DMS 273 treated with DMSO at 0.1 percent for 48 hours (cell line): ENCODE data around the gene CHD2.

Experiments
- DNase-seq: peaks from one replicate; lab custom pipeline; 2025; lab: John Stamatoyannopoulos, UW

The CHD2 gene

GRCh38 chr15:92885224-92886041 lies 14.7 kb upstream of the CHD2 start:
- DNase-seq, result no peak

DNA sequence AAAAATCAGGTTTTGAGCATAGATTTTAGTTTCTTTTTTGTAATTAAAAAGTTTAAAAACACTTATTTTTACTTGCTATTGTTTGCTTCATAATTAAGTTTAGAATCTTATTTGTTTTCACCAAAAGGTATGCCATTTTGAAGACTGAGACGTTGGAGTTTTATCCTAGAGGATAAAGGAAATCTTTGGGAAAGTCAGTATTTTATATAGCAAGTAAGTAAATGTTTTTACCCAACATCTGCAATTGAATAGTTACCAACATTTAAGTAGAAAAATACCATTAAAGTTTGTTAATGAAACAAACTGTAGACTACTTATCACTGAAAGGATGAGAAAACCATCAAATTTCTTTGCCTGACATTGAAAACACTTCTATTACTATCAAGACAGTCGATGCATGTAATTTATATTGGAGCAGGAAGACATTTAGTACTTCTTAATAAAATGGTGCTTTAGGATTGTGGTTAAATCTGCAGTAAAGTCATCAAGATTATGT lies 14.0 kb upstream of the CHD2 start:
- DNase-seq, result no peak

DNA sequence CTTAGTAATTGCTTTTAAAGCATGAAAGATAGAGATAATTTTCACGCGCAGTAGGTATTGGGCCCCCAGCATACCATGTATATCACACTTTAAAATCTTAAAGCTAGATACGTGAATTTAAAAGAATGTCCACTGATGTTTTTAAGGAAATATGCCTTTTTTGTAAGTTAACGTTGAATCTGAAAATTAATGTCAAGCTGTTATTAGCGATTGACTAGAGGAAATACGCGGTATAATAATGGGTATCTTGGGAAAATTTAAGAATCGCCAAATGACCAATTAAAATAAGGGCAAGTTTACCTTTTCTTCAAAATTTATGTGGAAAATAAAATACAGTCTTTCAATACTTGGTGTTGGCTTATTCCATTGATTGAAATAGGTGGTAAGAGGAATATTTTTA lies 13.3 kb upstream of the CHD2 start:
- no peak for DNase-seq

DNA sequence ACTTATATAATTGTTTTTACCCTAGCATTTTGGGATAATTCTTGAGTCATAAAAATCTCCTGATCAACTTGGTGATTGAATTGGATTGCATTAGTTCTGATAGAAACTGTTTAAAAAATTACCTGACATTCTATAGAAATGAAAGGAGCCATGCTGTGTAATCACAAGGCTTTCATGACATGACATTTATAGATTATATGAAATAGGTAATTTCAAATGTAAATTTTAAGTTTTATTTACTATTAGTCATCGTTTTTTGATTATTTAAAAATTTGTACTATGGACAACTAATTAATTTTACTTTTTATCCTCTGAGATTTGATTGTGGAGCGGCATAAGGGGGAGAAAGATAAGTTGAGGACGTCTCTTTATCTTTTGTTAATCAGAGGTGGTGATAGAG lies 12.3 kb upstream of the CHD2 start:
- DNase-seq, result no peak

DNA sequence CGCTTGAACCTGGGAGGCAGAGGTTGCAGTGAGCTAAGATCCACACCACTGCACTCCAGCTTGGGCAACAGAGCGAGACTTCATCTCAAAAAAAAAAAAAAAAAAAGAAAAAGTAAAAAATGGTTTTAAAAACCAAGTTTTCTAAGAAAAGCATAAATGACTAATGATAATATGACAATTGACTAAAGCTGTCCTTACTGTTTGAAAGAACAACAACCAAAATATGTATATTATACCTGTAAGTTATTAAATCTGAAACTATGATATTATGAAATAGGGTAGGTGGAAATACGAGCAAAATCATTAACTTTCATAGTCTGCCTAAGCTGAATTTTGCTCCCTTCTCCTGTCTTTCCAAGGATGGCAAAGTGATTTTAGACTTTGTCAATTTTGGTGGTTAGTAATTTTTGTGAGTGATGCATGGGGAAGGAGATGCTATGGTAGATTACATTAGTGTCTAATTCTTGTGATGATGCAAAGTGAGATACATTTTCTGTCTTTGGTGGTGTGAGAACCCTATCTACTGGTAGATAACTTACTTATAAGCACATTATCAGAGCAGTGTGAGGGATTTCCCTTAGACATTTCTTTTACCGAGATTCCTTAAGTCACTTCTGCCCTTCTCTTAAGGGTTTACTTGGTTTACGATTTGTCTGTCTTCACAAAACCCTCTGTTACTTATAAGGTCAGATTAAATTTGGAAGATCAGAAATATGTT lies 10.6 kb upstream of the CHD2 start:
- no peak for DNase-seq

- no peak for DNase-seq
These were observed 8.5 kb upstream of the CHD2 start for GRCh38 chr15:92891533-92892200.

- DNase-seq, result no peak
These were observed 7.9 kb upstream of the CHD2 start for GRCh38 chr15:92892201-92892555.

- DNase-seq, result no peak
These were observed 6.9 kb upstream of the CHD2 start for GRCh38 chr15:92893200-92893599.

GRCh38 chr15:92896561-92896960 lies 3.6 kb upstream of the CHD2 start:
- no peak for DNase-seq

GRCh38 chr15:92897620-92898019 lies 2.5 kb upstream of the CHD2 start:
- no peak for DNase-seq

DNA sequence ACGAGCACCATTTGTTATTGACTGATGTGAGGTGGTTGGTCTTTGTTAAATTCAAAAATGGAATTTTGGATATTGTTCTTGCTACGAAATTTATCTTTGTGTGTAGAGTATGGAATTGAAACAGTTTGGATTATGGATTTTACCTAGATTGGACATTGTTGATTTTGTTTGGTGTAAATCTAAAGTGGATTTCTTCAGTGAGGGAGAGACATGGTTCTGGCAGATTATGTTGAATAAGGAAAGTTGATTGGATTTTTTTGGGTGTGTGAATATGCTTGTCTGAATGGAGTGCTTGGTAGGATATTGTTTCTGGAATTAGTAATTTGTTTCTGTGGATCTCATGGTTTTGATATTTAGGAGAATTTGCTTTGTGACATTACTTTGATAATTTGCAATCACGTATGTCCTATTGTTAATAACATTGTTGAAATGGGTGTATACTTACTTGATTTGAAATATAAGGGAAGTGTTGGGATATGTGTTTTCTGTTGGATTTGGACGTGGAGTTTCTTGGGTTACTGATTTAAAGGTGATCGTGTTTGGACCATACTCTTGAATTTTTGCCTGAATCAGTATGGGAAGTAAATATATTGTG lies 1.0 kb upstream of the CHD2 start:
- no peak for DNase-seq

- DNase-seq, result no peak
These were observed 550 bp upstream of the CHD2 start for GRCh38 chr15:92899601-92899947.

GRCh38 chr15:92900731-92901071 lies 577 bp downstream of the CHD2 start:
- DNase-seq, result no peak

- DNase-seq, result no peak
These were observed 1.1 kb downstream of the CHD2 start for GRCh38 chr15:92901072-92901761.

- DNase-seq, result no peak
These were observed 1.9 kb downstream of the CHD2 start for GRCh38 chr15:92901995-92902394.

DNA sequence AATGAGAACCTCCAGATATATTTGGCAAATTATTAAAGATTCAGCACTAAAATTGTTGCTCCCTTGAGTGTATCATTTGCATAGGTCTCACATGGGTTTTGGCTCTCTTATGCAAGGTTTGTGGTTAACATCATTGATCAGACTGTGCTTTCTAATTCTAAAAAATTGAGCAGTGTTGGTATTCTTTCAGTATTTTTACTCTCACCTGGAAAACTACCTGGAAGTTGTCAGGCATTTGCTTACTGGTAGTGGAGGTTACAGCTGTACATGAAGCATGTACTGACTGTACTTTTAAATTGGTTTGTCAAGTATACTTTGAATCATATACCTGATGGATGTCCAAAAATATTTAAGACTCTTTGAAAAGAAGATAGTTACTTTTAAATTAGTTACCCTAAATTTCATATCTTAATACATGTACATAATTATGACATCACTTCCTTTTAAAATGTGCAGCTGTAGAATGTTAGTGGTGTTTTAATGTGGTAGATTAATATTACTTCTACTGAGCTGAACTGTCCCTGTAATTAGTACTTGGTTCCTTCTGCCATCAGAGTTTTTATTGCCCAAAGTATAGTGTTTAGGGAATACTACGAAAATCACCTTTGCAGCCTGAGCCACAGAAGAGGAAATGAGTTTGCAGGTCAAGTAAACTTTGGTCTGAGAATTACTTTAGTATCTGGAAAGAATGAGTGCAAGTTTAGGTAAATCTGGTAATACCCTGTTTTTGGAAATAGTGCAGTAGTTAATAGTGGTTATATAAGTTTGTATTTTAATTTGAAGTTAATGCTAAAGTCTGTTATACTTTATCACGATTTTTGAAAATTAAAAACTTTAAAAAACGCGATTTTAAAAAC lies 2.8 kb downstream of the CHD2 start:
- no peak for DNase-seq

DNA sequence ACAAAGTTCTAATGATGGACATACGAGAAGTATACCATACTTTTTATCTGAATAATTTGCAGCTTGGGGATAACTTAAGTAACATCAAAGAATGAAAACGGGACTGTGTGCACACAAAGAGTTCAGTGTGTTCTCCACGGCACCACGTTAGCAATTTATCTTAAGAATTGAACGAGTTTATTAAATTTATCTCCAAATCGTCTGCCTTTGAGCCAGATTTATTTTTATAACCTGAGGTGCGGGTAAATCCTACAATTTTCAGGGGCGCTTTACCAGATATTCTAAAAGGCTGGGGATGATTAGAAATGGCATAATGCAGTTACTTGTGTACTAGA lies 3.5 kb downstream of the CHD2 start:
- peak; percentile 66 for DNase-seq

- peak; percentile 97 for DNase-seq
These were observed 4.0 kb downstream of the CHD2 start for GRCh38 chr15:92903966-92904721.

DNA sequence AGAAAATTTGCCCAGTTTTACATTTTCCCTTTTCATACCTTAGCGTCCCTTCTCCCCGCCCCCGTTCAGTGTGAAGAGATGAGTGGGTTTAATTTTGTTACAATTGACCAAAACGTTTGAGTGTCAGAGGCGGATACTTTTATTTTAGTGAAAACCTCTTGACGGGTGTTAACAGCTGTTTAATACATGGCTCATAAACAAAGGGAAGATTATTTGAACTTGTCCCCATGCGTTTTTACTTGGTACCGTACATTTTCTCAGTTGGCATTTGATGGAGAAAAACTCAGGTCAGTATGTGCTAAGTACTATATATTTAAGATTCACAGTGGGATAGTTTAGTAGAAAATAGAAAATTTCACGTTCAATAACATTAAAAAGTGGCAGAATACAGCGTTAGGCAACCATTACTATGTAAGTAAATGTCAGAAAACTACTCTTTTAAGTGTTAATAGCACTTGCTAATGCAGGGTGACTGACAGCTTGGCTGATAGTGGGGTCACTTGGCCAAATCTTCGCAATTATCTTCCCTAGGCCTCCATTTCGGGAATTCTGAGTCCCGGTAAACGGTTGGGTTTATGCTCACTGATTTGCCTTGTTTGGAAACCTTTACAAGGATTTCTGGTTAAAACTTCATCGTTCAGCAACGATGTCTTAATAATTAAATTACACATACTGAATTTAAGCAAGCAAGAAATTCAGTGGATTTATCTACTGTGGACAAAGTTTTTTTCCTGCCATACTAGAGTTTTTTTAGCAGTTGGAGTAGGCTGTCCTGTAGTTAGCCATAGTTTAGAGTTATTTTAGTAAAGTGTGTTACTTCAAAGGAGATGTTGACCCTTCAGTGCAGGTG lies 4.8 kb downstream of the CHD2 start:
- no peak for DNase-seq

DNA sequence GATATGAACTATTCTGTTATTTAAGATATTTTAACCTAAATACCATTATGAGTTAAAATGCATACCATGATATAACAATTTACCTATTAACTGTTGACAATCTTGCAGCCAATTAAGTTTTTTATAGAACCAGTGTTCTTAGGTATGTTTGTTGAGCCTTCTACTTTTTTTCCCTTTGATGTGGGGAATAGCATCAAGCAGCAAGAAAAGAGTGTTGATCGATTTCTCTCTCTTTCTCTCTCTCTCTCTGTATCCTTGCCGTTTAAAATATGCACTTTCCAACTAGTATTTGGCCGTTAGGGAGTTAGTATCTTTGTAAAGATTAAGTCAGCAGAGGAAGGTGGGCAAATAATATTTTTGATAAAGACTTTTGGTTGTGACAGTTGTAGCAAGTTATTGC lies 5.9 kb downstream of the CHD2 start:
- no peak for DNase-seq
